Adrenal gland (tissue), 5 donors: ENCODE data around the gene OR4D5.

Experiments used
- CTCF ChIP-seq, 6 experiments: fragments of 450-650 bp in 4 of 6; fragments of 200-600 bp in 2 of 6; sonication (generic) in 1 of 6; IDR thresholded peaks; 1 replicate in 5 of 6; 2 replicates in 1 of 6; pipeline versions ENCODE4 v1.5.1 to v1.8.0; 2016 to 2021; ENCODE audit warnings: antibody characterized with exemption in 6 of 6, mild to moderate bottlenecking in 2 of 6, moderate library complexity in 1 of 6
- POLR2A ChIP-seq, 2 donors: fragments of 450-650 bp; IDR thresholded peaks; one replicate each; pipeline ENCODE4 v1.6.1; 2017; ENCODE audit warnings: antibody characterized with exemption in 2 of 2, mild to moderate bottlenecking in 2 of 2, moderate library complexity in 1 of 2
- donor health status: DM: no; HTN: no; CAD: no.

- no peak for TF ChIP-seq CTCF (IDR thresholded peaks at IDR 0.05)
- no peak for TF ChIP-seq POLR2A (IDR thresholded peaks at IDR 0.05)
These were observed 5.7 kb downstream of the OR4D5 start for GRCh38 chr11:123945132-123945531.
